D721Med (cell line): ENCODE measurements around the gene PLEKHS1.

Experiments
- DNase-seq: peaks from one replicate; pipeline ENCODE4 v3.0.0; 2011; ENCODE audit warnings: low spot score; ENCODE audit not compliant: insufficient read length
- FAIRE-seq: peaks from 2 replicates; lab custom pipeline; 2011; peaks lifted over from hg19 to GRCh38; lab: Jason Lieb, UNC
- CTCF ChIP-seq: IDR thresholded peaks from 2 replicates; pipeline ENCODE4 v1.5.1; 2012; ENCODE audit warnings: mild to moderate bottlenecking, control low read depth; ENCODE audit not compliant: insufficient read depth; ENCODE audit errors: missing control alignments

PLEKHS1 gene

GRCh38 chr10:113712024-113712423 is 39.5 kb upstream of the PLEKHS1 start:
- FAIRE-seq: no peak
- no peak for TF ChIP-seq CTCF
- DNase-seq: no peak

GRCh38 chr10:113712755-113713639 is 38.5 kb upstream of the PLEKHS1 start:
- TF ChIP-seq CTCF: no peak
- FAIRE-seq (no peak), DNase-seq (no peak)

GRCh38 chr10:113713640-113713982 is 37.9 kb upstream of the PLEKHS1 start:
- FAIRE-seq: no peak
- no peak for DNase-seq
- TF ChIP-seq CTCF: no peak

GRCh38 chr10:113716109-113716910 is 35.2 kb upstream of the PLEKHS1 start:
- FAIRE-seq (no peak), DNase-seq (no peak)
- no peak for TF ChIP-seq CTCF

GRCh38 chr10:113718969-113719822 is 32.3 kb upstream of the PLEKHS1 start:
- DNase-seq (no peak), FAIRE-seq (no peak)
- no peak for TF ChIP-seq CTCF

- no peak for FAIRE-seq
- no peak for DNase-seq
- TF ChIP-seq CTCF: no peak
Measured at GRCh38 chr10:113720386-113720785, 31.1 kb upstream of the PLEKHS1 start.
